Measurements from ENCODE around the gene NAV3.

The NAV3 gene

GRCh38 chr12:77830583-77831351, at the start of gene NAV3:
Gene NAV3 (plus strand): TSS chr12:77830894. CDS start chr12:77831462, 568 bp downstream.
- no peak for DNase-seq (ENCODE audit: low spot score)

- DNase-seq (ENCODE audit: low spot score), result no peak
Measured at GRCh38 chr12:77782034-77782433, 48.7 kb upstream of the NAV3 start.

GRCh38 chr12:77782766-77783165, 47.9 kb upstream of the NAV3 start:
- DNase-seq (ENCODE audit: low spot score), result no peak

- DNase-seq (ENCODE audit: low spot score), result no peak
Measured at GRCh38 chr12:77785211-77785610, 45.5 kb upstream of the NAV3 start.

- no peak for DNase-seq (ENCODE audit: low spot score)
Measured at GRCh38 chr12:77786675-77787074, 44.0 kb upstream of the NAV3 start.

GRCh38 chr12:77788231-77789168, 42.2 kb upstream of the NAV3 start:
- no peak for DNase-seq (ENCODE audit: low spot score)

- DNase-seq (ENCODE audit: low spot score), result no peak
Measured at GRCh38 chr12:77795699-77796098, 35.0 kb upstream of the NAV3 start.

GRCh38 chr12:77796775-77797174, 33.9 kb upstream of the NAV3 start:
- DNase-seq (ENCODE audit: low spot score), result no peak

- DNase-seq (ENCODE audit: low spot score), result no peak
Measured at GRCh38 chr12:77800501-77800900, 30.2 kb upstream of the NAV3 start.

- DNase-seq (ENCODE audit: low spot score), result no peak
Measured at GRCh38 chr12:77808534-77808933, 22.2 kb upstream of the NAV3 start.

- DNase-seq (ENCODE audit: low spot score), result no peak
Measured at GRCh38 chr12:77813558-77813957, 17.1 kb upstream of the NAV3 start.

- DNase-seq (ENCODE audit: low spot score), result no peak
Measured at GRCh38 chr12:77814386-77814785, 16.3 kb upstream of the NAV3 start.

GRCh38 chr12:77816196-77816595, 14.5 kb upstream of the NAV3 start:
- DNase-seq (ENCODE audit: low spot score), result no peak

GRCh38 chr12:77817276-77817675, 13.4 kb upstream of the NAV3 start:
- DNase-seq (ENCODE audit: low spot score), result no peak

- no peak for DNase-seq (ENCODE audit: low spot score)
Measured at GRCh38 chr12:77818351-77818750, 12.3 kb upstream of the NAV3 start.

GRCh38 chr12:77821699-77822203, 8.9 kb upstream of the NAV3 start:
- DNase-seq (ENCODE audit: low spot score), result no peak

GRCh38 chr12:77833329-77833728, 2.6 kb downstream of the NAV3 start:
- DNase-seq (ENCODE audit: low spot score), result no peak

- DNase-seq (ENCODE audit: low spot score), result no peak
Measured at GRCh38 chr12:77834618-77835017, 3.9 kb downstream of the NAV3 start.

GRCh38 chr12:77835969-77836368, 5.3 kb downstream of the NAV3 start:
- DNase-seq (ENCODE audit: low spot score), result no peak

GRCh38 chr12:77837876-77838291, 7.2 kb downstream of the NAV3 start:
- DNase-seq (ENCODE audit: low spot score), result no peak

GRCh38 chr12:77841521-77841920, 10.8 kb downstream of the NAV3 start:
- no peak for DNase-seq (ENCODE audit: low spot score)

- DNase-seq (ENCODE audit: low spot score), result no peak
Measured at GRCh38 chr12:77842430-77842829, 11.7 kb downstream of the NAV3 start.

GRCh38 chr12:77845831-77846230, 15.1 kb downstream of the NAV3 start:
- no peak for DNase-seq (ENCODE audit: low spot score)

All from D341Med (cell line).